Measurements from ENCODE around the gene DES. TPM values are rescaled to one million over a fixed set of nuclear protein-coding genes. Genes with fewer than 3 reads are reported as not detected.

DES gene
- total and polyA plus RNA-seq, 9 of the 15 experiments (the other 6 are each of a cell fraction or from before 2014, with no cell fraction given) = 2.5 to 58.9 (median 21.9) TPM

- CTCF ChIA-PET (ENCODE audit: low intra/inter-chr PET ratio) = no interaction called here
Measured at GRCh38 chr2:219438453-219438852, 20.3 kb downstream of the DES start.

More at GRCh38 chr2:219438453-219438852, 20.3 kb downstream of the DES start:
- no peak overlapping the region for H3K4me2 ChIP-seq (ENCODE audit: insufficient read depth, low read length)
- FAIRE-seq (no peak), DNase-seq (ENCODE audit: extremely low read depth in 1 of 4, low spot score in 3 of 4) (no peak), ATAC-seq (no peak)
- no peaks in the 10 kb centered on the region for H3K36me3 ChIP-seq (ENCODE audit: control insufficient read depth, insufficient read depth, low read length)
- no peaks in the 10 kb centered on the region for H4K20me1 ChIP-seq (replicated peaks; ENCODE audit: control insufficient read depth, insufficient read depth, low read length)
- peaks cover 2% of the 10 kb centered on the region for H3K9me1 ChIP-seq (ENCODE audit: control insufficient read depth, insufficient read depth, low read length)
- intact Hi-C loops (cut with micrococcal nuclease) = no loop called here
- no peak overlapping the region for H2AFZ ChIP-seq (ENCODE audit: low read depth, low read length)
- H3K79me2 ChIP-seq (ENCODE audit: control insufficient read depth, insufficient read depth, low read length) = no peaks in the 10 kb centered on the region
- no peak overlapping the region for H3K27ac ChIP-seq (ENCODE audit: extremely low read depth, low read depth, low read length)
- 30% methylated on average over 4 of the region's 4 CpGs for WGBS (ENCODE audit: insufficient coverage, low coverage, missing lambda C conversion rate)
- BruUV-seq (replicated peaks) = no TSS peak
- no peak for TF ChIP-seq GTF2E2 (tag; IDR thresholded peaks at IDR 0.05)
- TF ChIP-seq TCFL5 (CRISPR knock-in tag; conservative IDR thresholded peaks at IDR 0.05) = no peak
- no peak for TF ChIP-seq TRIM24 (IDR thresholded peaks at IDR 0.05)
- TF ChIP-seq SRSF9 (IDR thresholded peaks at IDR 0.05; ENCODE audit: borderline replicate concordance, low read depth, low read length) = no peak
- no peak for TF ChIP-seq PRPF4 (IDR thresholded peaks at IDR 0.05; ENCODE audit: insufficient read depth, low read depth, low read length, poor library complexity, severe bottlenecking)
- TF ChIP-seq RBBP5 (IDR thresholded peaks at IDR 0.05; ENCODE audit: borderline replicate concordance, insufficient read depth, low read length, poor library complexity, severe bottlenecking) = no peak
- TF ChIP-seq RREB1 (CRISPR knock-in tag; IDR thresholded peaks at IDR 0.05) = no peak
- TF ChIP-seq EWSR1 (IDR thresholded peaks at IDR 0.05; ENCODE audit: borderline replicate concordance, low read depth, partially characterized antibody) = no peak
- no peak for TF ChIP-seq SAP30 (IDR thresholded peaks at IDR 0.05; ENCODE audit: borderline replicate concordance, insufficient read depth, low read depth, low read length, poor library complexity, severe bottlenecking)
- no peak for TF ChIP-seq ZBTB43 (CRISPR knock-in tag; IDR thresholded peaks at IDR 0.05)
- TF ChIP-seq MCM5 (IDR thresholded peaks at IDR 0.05; ENCODE audit: low read depth) = no peak
- TF ChIP-seq ETS2 (tag; IDR thresholded peaks at IDR 0.05; ENCODE audit: borderline replicate concordance, poor library complexity, severe bottlenecking) = no peak
- no peak for TF ChIP-seq KLF16 (IDR thresholded peaks at IDR 0.05)
- TF ChIP-seq TCF7 (IDR thresholded peaks at IDR 0.05; ENCODE audit: borderline replicate concordance) = no peak
- TF ChIP-seq BRF1 (IDR thresholded peaks at IDR 0.05; ENCODE audit: borderline replicate concordance, extremely low read depth, insufficient read length) = no peak
- TF ChIP-seq ZNF668 (CRISPR knock-in tag; IDR thresholded peaks at IDR 0.05) = no peak
- TF ChIP-seq SMARCA5 (IDR thresholded peaks at IDR 0.05) = no peak
- POLR2A ChIA-PET = interaction anchor here (0.6 to 0.9 kb wide), 3 partner anchors 17 to 405 kb away, joined by 3 read pairs; no protein-coding TSS in a partner anchor
- no peak overlapping the region for H3K9ac ChIP-seq (ENCODE audit: insufficient read depth in 1 of 2, low read depth in 2 of 2, low read length in 2 of 2)
- no peaks in the 10 kb centered on the region for H3K27me3 ChIP-seq (ENCODE audit: control insufficient read depth in 2 of 2, insufficient read depth in 2 of 2, low read length in 2 of 2)
- in situ Hi-C loops (cut with MboI) = loop anchor here (5.0 kb wide), 1 partner anchor 36 kb away; no protein-coding TSS in a partner anchor
- H3K9me3 ChIP-seq (replicated peaks; ENCODE audit: control insufficient read depth, insufficient read depth, low read depth, low read length) = no peaks in the 10 kb centered on the region
- H3K4me1 ChIP-seq (replicated peaks in 1 of 2; ENCODE audit: control insufficient read depth in 2 of 2, insufficient read depth in 2 of 2, low read length in 2 of 2) = peaks cover 13 to 40% of the 10 kb centered on the region in 2 experiments; a peak in 4 of 5 replicates
- no peak overlapping the region for H3K4me3 ChIP-seq

All from K562 (cell line).